ENCODE results near the gene FAM167B. TPM values are rescaled to one million over a fixed set of nuclear protein-coding genes. Genes with fewer than 3 reads are reported as not detected.
"Not testable (repeated sequence)": the region's sequence is repeated elsewhere in the genome, so short reads cannot be mapped to it uniquely, and the experiment has no call there.

Gene FAM167B
- total RNA-seq, 1 donor from 2014 or later, result not detected

DNA sequence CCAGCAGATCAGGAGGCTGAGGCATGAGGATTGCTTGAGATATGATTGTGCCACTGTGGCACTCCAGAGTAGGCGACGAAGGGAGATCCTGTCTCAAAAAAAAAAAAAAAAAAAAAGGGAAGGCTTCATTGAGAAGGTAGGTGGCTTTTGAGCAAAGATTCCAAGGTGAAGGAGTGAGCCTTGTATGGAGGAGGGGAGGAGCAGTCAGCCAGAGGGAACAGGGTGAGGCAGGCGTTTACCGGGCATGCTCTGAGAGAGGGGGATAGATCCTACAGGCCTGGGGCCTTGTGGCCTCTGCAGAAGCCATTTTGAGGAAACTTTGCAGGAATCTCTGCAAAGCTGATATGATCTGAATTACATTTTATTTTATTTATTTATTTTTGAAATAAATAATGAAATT lies 39.7 kb downstream of the FAM167B start:
- no peak for DNase-seq (ENCODE audit: low read depth)
- H3K4me3 ChIP-seq (ENCODE audit: low read depth, low read length), result no peak overlapping the region
- no peaks in the 10 kb centered on the region for H3K36me3 ChIP-seq (ENCODE audit: control insufficient read depth, insufficient read depth, low read length)
- TF ChIP-seq, protein P1, sequence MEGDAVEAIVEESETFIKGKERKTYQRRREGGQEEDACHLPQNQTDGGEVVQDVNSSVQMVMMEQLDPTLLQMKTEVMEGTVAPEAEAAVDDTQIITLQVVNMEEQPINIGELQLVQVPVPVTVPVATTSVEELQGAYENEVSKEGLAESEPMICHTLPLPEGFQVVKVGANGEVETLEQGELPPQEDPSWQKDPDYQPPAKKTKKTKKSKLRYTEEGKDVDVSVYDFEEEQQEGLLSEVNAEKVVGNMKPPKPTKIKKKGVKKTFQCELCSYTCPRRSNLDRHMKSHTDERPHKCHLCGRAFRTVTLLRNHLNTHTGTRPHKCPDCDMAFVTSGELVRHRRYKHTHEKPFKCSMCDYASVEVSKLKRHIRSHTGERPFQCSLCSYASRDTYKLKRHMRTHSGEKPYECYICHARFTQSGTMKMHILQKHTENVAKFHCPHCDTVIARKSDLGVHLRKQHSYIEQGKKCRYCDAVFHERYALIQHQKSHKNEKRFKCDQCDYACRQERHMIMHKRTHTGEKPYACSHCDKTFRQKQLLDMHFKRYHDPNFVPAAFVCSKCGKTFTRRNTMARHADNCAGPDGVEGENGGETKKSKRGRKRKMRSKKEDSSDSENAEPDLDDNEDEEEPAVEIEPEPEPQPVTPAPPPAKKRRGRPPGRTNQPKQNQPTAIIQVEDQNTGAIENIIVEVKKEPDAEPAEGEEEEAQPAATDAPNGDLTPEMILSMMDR (IDR thresholded peaks at IDR 0.05; ENCODE audit: insufficient read depth, low read length, poor library complexity, severe bottlenecking), result no peak
- no peaks in the 10 kb centered on the region for H3K27me3 ChIP-seq (ENCODE audit: control insufficient read depth, insufficient read depth, low read length)

GRCh38 chr1:32289256-32289655 lies 42.2 kb downstream of the FAM167B start:
- H3K36me3 ChIP-seq (ENCODE audit: control insufficient read depth, insufficient read depth, low read length), result no peaks in the 10 kb centered on the region
- no peak overlapping the region for H3K4me3 ChIP-seq (ENCODE audit: low read depth, low read length)
- TF ChIP-seq, protein P1 (IDR thresholded peaks at IDR 0.05; ENCODE audit: insufficient read depth, low read length, poor library complexity, severe bottlenecking), result no peak
- H3K27me3 ChIP-seq (ENCODE audit: control insufficient read depth, insufficient read depth, low read length), result no peaks in the 10 kb centered on the region
- DNase-seq (ENCODE audit: low read depth), result no peak

DNA sequence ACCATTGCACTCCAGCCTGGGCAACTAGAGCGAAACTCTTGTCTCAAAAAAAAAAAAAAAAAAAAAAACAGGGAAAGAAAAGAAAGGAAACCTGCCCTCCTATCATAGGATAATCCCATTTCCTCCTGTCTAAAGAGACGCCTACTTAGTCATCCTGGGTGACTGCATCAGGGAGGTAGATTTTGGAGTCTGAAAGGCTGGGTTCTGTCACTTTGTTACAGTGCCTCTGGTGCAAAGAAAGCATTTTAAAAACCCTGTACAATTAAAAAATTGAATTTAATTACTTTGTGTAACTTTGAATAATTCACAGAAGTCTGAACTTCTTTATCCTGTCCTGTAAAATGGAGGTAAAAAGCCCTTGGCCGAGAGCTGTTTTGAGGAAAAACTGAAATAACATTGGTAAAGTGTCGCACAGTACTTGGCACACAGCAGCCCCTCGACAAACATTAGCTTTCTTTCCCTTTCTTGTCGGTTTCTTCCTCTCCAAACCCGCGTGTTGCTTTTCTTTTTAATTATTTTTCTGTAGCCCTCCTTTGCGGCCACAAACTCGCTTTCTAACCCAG lies 44.2 kb downstream of the FAM167B start:
- Histone ChIP-seq H3K36me3 (ENCODE audit: control insufficient read depth, insufficient read depth, low read length) (no peaks in the 10 kb centered on the region), H3K27me3 (ENCODE audit: control insufficient read depth, insufficient read depth, low read length) (no peaks in the 10 kb centered on the region), H3K4me3 (ENCODE audit: low read depth, low read length) (peak overlapping the region; percentile 86)
- DNase-seq (ENCODE audit: low read depth), result no peak
- TF ChIP-seq, protein P1 (IDR thresholded peaks at IDR 0.05; ENCODE audit: insufficient read depth, low read length, poor library complexity, severe bottlenecking), result no peak

DNA sequence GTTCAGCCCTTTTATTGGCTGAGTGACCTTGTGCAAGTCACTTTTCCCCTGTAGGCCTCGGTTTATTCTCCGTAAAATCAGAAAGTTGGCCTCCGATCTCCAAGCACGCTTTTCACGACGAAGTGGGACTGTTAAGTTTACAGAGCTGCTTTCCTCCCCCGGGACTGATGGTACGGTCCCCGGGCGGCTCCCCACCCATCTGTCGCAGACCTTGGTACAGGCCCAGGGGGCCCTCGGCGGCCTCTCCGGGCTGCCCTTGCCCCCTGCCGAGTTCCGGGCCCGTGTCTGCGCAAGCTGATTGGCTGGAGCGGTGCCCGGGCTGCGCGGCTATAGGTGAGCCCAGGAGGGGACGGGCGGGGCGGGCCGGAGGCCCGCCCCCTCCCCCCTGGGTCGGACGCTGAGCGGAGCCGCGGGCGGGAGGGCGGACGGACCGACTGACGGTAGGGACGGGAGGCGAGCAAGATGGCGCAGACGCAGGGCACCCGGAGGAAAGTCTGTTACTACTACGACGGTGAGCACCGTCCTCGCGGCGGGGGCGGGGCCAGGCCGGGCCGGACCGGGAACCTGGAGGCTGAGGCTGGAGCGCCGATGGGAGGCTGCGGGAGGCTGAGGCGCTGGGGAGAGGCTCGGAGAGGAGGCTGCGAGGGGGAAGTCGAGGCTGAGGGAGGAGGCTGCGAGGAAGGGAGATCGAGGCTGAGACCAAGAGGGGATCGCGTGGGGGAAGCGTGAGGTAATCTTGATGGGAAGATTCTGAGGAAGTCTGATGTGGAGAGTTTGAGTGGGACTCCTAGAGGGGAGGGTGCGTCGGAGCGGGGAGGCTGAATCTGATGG lies 44.9 kb downstream of the FAM167B start, which contains the start of gene HDAC1:
TSS of gene HDAC1 (plus strand) at position 376 of the 831 bp plus-strand sequence. CDS start at position 463, 87 bp downstream.
- no peaks in the 10 kb centered on the region for H3K36me3 ChIP-seq (ENCODE audit: control insufficient read depth, insufficient read depth, low read length)
- peak within 1 kb of the TSS; percentile 86 for H3K4me3 ChIP-seq (ENCODE audit: low read depth, low read length)
- TF ChIP-seq, protein P1 (IDR thresholded peaks at IDR 0.05; ENCODE audit: insufficient read depth, low read length, poor library complexity, severe bottlenecking), result no peak
- H3K27me3 ChIP-seq (ENCODE audit: control insufficient read depth, insufficient read depth, low read length), result no peaks in the 10 kb centered on the region
- DNase-seq (ENCODE audit: low read depth), result peak; percentile 74

DNA sequence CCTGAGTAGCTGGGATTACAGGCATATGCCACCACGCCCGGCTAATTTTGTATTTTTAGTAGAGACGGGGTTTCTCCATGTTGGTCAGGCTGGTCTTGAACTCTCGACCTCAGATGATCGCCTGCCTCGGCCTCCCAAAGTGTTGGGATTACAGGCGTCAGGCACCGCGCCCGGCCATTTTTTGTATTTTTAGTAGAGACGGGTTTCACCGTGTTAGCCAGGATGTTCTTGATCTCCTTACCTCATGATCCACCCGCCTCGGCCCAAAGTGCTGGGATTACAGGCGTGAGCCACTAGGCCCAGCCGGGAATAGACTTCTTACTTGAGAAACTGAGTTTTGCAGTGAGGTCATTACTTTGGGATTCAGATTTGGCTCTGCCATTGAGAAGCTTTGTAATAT lies 51.2 kb downstream of the FAM167B start:
- DNase-seq (ENCODE audit: low read depth), result not testable (repeated sequence)

More for the DNA sequence above, 51.2 kb downstream of the FAM167B start:
- not testable (repeated sequence) for H3K36me3 ChIP-seq (ENCODE audit: control insufficient read depth, insufficient read depth, low read length); H3K27me3 ChIP-seq (ENCODE audit: control insufficient read depth, insufficient read depth, low read length); H3K4me3 ChIP-seq (ENCODE audit: low read depth, low read length)

Other genes with a start within 250 kb of the FAM167B start
- gene KHDRBS1, start 233.4 kb upstream of the FAM167B start, total RNA-seq, result 95.8 and 110 TPM in 2 replicates
- 5.2 and 5.8 TPM in 2 replicates for gene TMEM39B, start 174.3 kb upstream of the FAM167B start, total RNA-seq
- gene KPNA6, start 139.2 kb upstream of the FAM167B start, total RNA-seq, result 46.5 and 47.0 TPM in 2 replicates
- 69.6 and 74.8 TPM in 2 replicates for gene TXLNA, start 67.5 kb upstream of the FAM167B start, total RNA-seq
- gene CCDC28B, start 46.6 kb upstream of the FAM167B start, total RNA-seq, result 7.0 and 8.8 TPM in 2 replicates
- gene IQCC, start 41.6 kb upstream of the FAM167B start, total RNA-seq, result 2.5 and 5.3 TPM in 2 replicates
- not detected in 2 replicates for gene DCDC2B, start 38.1 kb upstream of the FAM167B start, total RNA-seq
- gene TMEM234, start 24.9 kb upstream of the FAM167B start, total RNA-seq, result 20.2 and 21.1 TPM in 2 replicates
- gene EIF3I, start 24.8 kb upstream of the FAM167B start, total RNA-seq, result 265 and 275 TPM in 2 replicates
- 6.2 and 10.3 TPM in 2 replicates for gene LCK, start 4.0 kb downstream of the FAM167B start, total RNA-seq
- 72.3 and 85.7 TPM in 2 replicates for gene HDAC1, start 44.9 kb downstream of the FAM167B start, total RNA-seq
- gene MARCKSL1, start 89.0 kb downstream of the FAM167B start, total RNA-seq, result 184 and 187 TPM in 2 replicates
- 3.4 and 7.5 TPM in 2 replicates for gene FAM229A, start 115.3 kb downstream of the FAM167B start, total RNA-seq
- gene TSSK3, start 115.3 kb downstream of the FAM167B start, total RNA-seq, result not detected in 2 replicates
- gene BSDC1, start 147.2 kb downstream of the FAM167B start, total RNA-seq, result 81.6 and 83.6 TPM in 2 replicates
- gene ZBTB8B, start 217.8 kb downstream of the FAM167B start, total RNA-seq, result 0.07 and 0.13 TPM in 2 replicates

Measured in kidney epithelial cell (primary cell).